Smooth muscle cell of the brain vasculature (primary cell): ENCODE data around the gene FKBP14.
"Not testable (repeated sequence)": the region's sequence is repeated elsewhere in the genome, so short reads cannot be mapped to it uniquely, and the experiment has no call there.

Source experiments
- DNase-seq: peaks from one replicate; pipeline ENCODE4 v3.0.0-alpha.2; 2012; ENCODE audit warnings: low read depth, low spot score

FKBP14 gene

DNA sequence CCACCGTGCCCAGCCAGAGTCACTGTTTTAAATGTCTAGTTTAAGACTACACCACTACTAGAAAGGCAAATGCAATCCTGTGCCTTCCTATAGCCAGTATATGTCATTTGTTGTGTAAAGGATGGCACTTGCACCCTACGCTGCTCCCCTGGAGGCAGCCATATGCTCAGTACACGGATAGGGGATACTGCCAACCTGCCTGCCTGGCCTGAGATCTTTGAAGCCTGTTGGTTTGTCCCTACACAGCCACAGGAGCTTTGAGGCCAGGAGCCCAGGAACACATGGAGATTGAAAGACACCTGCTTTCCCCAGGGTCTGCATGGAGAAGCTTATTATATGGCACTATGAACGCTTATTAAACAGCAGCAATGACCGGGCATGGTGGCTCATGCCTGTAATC lies 34.6 kb downstream of the FKBP14 start:
- no peak for DNase-seq

GRCh38 chr7:29990931-29991330 lies 35.6 kb downstream of the FKBP14 start:
- DNase-seq: no peak

DNA sequence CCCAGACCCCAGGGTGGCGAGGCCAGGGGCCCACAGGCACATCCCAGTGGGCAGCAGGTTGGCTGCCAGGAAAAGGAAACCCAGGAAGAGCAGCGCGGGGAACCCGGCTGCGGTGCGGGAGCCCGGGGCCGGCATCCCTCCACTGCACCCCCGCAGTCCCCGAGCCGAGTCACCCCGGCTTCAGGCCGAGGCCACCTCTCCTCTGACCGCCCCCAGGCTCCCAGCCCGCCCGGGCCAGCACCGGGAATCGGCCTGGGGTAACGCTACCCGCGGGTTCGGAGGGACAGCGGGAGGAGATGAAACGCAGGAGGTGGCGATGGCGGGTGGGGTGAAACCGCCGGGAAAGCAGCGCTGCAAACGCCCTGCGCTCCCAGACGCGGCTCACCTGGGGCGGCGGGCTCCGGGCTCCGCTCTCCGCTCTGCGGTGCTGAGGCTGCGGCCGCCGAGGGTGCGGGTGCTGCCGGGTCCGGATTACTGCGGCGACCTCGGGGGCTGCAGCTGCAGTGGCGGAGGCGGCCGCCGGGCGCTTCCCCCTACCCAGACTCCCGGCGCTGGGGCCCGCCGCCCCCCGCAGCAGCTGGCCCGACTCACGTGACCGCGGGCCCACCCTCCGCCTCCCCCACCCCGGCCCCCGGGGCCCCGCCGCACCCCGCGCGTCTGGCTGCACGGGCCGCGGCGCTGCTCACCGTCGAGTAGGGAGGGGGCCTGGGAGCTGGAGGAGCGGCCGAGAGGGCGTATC lies 37.1 kb downstream of the FKBP14 start, which contains the start of gene SCRN1:
Gene SCRN1 (minus strand): TSS at position 545 of the 739 bp plus-strand sequence. CDS start 20,734 bp downstream, outside the sequence.
- DNase-seq: no peak

GRCh38 chr7:29988424-29989256 lies 37.9 kb downstream of the FKBP14 start:
- no peak for DNase-seq

GRCh38 chr7:29987811-29988317 lies 38.6 kb downstream of the FKBP14 start:
- DNase-seq: no peak

- no peak for DNase-seq
Measured at GRCh38 chr7:29987083-29987482, 39.4 kb downstream of the FKBP14 start.

GRCh38 chr7:29980151-29980550 lies 46.4 kb downstream of the FKBP14 start:
- DNase-seq: no peak

- DNase-seq: no peak
Measured at GRCh38 chr7:29977886-29978651, 48.4 kb downstream of the FKBP14 start.

DNA sequence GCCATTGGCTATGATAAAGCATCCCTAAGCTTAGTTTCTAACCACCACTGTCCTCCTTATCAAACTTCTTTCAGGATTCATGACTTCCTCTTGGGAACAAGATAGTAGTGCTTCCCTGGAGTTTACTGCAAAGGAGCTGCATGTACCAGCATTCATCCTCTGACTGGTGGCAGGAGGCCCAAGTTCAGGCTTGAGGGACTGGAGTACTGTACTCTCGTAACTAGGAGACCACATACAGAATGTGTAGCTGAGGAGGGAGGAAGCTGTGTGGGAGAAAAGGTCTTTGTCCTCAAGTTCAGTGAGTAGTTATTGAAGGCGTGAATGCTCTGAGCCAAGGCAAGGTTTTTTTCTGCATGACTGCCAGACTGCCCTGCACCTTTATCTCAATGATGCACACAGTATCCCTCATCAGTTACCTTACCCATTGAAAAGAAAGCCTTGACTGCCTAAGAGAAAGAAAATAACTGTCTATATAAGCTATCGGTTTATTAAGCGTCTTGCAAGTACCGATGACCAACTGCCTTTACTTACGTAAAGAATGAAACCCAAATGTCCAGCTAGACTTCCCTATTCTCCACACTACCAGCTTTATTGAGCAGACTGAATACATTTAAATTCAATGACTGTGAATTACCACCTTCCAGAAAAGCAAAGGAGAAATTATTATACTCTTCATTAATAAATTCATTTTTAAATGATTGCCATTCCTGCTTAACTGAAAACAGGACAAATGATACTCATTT lies 49.7 kb downstream of the FKBP14 start:
- DNase-seq: no peak

DNA sequence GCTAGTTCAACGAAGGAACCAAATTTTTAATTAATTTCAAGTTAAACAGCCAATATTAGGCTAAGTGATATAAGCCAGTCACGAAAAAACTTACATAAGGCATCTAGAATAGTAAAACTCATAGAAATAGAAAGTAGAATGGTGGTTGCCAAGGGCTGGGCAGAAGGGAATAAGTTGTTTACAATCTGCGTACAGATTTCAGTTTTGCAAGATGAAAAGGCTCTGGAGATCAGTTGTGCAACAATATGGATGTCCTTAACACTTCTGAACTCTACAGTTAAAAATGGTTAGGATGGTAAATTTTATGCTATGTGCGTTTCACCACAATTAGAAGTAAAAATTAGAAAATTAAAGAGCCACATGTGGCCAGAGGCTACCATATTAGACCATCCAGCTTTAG lies 50.2 kb downstream of the FKBP14 start:
- DNase-seq: no peak

- DNase-seq: no peak
Measured at GRCh38 chr7:29975561-29975960, 50.9 kb downstream of the FKBP14 start.

GRCh38 chr7:29974286-29974685 lies 52.2 kb downstream of the FKBP14 start:
- no peak for DNase-seq

DNA sequence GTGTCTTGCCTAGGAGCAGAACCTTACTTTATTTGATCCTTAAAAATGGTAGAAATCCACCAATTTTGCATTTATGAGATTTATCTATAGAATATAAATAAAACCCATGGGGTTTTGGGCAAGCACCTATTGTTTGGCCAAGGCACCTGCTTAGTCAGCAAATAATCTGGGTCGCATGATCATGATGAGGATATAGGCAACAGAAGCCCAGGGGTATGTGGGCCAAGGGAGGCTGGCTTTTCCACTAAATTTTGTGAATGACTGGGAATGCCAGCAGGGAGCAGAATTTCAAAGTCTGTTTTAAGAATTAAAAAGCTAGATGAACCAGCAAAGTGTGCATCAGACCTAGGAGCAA lies 54.2 kb downstream of the FKBP14 start:
- no peak for DNase-seq

DNA sequence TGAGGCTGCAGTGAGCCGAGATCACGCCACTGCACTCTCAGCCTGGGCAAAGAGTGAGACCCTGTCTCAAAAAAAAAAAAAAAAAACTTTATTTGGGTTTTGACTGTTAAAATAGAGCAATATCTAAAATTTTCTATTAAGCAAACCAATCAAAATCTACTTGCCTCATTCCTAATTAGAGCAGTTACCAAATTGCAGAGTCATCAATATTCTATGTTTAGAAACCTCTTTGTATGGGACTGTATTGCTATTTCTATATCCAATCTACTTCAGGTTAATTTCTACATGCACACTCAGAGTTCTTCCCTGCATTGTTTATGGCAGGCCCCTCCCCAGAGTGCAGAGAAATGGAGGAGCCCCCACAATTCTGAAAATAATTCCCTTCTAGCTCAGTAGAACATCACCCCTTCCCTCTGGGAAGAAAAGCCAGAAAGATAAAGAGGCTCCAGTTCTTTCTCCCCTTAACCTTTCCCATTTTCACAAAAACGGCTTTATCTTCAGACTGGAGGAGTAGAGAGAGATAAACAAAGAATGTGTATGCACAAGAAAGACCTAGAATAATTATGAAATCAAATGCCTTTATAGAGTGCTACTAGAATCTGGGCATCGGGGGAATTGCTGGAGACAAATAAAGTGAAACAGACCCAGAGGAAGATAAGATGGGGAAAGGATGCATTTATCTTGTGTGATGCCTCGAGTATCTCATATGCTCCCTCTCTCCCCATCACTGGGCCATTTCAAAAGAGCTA lies 54.8 kb downstream of the FKBP14 start:
- DNase-seq: no peak

GRCh38 chr7:29970158-29970557 lies 56.3 kb downstream of the FKBP14 start:
- no peak for DNase-seq

DNA sequence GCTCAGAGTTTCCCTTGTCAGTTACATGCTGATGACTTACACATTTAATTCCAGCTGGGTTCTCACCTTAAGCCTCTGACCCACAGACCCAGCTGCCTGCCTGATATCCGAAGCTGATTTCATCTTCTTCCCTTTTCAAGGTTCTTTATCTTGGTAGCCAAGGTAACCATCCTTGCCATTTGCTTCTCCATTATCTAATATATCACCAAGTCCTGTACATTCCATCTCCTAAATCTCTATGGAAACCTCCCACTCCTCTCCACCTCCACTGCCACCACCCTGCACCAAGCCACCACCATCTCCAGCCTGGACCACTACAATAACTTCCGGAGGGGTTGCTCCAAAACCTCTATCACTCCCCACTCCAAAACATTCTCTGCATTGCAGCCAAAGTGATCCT lies 56.8 kb downstream of the FKBP14 start:
- DNase-seq: no peak

DNA sequence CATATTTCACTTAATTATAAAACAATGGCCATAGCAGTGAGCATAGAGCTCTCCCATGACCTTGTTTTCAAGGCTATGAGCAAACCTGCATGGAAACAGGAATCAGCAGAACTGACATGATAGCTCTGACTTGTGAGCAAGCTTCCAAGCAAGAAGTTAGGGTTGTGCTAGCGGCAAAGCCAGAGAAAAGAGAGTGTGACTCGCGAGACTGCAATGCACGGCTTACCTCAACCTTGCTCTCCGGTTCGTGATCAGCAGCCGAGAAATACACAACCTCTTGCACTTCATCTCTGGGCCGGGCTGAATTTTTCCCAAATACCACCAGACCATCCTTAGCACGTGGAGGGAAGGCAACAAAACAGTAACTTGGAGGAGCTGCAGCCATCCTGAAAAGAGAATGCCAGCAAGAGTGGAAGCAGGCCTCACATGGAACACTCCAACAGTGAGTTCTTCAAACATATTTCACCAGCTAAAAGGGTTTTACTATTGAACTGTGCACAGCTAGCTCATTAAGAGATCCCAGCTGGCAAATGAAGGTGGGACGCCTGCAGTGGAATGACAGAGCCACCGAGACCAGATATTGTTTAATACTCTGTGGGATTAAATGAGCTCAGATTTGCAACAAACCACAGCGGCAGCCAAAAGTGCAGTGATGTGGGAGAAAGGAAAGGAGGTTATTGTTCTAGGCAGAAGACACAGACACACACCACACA lies 57.7 kb downstream of the FKBP14 start:
- DNase-seq: no peak

- DNase-seq: no peak
Measured at GRCh38 chr7:29965030-29965429, 61.5 kb downstream of the FKBP14 start.

GRCh38 chr7:29962035-29962434 lies 64.5 kb downstream of the FKBP14 start:
- no peak for DNase-seq

DNA sequence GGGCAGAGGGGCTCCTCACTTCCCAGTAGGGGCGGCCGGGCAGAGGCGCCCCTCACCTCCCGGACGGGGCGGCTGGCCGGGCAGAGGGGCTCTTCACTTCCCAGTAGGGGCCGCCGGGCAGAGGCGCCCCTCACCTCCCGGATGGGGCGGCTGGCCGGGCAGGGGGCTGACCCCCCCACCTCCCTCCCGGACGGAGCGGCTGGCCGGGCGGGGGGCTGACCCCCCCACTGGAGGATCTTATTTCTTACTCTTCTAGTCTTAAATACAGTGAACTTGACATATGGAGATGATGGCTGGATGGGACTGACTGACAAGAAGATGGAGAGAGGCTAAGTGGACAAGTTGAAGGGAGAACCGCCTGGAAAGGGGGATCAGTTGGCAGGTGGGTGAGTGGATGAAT lies 64.9 kb downstream of the FKBP14 start:
- not testable (repeated sequence) for DNase-seq
